Measurements from ENCODE around the gene HIPK2.

DNA sequence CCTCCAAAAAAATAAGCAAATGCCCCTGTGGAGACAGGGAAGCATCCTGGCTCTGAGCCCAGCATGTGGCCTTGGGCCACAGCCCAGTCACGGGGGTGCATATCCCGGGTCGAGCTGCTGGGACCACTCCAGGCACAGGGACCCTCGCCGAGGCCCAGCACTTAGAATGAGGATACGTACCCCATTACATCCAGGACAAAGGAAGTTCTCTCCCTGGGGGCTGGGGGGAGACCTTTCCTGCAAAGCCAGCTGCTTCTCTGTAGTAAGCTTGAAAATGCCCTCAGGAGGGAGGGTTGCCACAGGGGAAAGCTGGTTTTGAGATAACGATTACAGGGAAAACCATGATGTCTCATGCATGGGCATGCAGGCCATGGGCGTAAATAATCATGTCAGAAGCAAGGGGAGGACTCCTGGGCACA lies 75.5 kb downstream of the HIPK2 start:
- TF ChIP-seq, protein P1, sequence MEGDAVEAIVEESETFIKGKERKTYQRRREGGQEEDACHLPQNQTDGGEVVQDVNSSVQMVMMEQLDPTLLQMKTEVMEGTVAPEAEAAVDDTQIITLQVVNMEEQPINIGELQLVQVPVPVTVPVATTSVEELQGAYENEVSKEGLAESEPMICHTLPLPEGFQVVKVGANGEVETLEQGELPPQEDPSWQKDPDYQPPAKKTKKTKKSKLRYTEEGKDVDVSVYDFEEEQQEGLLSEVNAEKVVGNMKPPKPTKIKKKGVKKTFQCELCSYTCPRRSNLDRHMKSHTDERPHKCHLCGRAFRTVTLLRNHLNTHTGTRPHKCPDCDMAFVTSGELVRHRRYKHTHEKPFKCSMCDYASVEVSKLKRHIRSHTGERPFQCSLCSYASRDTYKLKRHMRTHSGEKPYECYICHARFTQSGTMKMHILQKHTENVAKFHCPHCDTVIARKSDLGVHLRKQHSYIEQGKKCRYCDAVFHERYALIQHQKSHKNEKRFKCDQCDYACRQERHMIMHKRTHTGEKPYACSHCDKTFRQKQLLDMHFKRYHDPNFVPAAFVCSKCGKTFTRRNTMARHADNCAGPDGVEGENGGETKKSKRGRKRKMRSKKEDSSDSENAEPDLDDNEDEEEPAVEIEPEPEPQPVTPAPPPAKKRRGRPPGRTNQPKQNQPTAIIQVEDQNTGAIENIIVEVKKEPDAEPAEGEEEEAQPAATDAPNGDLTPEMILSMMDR (IDR thresholded peaks at IDR 0.05; ENCODE audit: low read length) = no peak
- TF ChIP-seq EZH2 (IDR thresholded peaks at IDR 0.05; ENCODE audit: borderline replicate concordance, low read length) = no peak

Data from OCI-LY1 (cell line).